NT2/D1 (cell line): Measurements from ENCODE around the gene LRSAM1.

Experiments used
- SUZ12 ChIP-seq: IDR thresholded peaks from 2 replicates; pipeline ENCODE4 v1.6.1; 2011; ENCODE audit not compliant: insufficient read length, insufficient read depth; ENCODE audit errors: extremely low read depth
- YY1 ChIP-seq: IDR thresholded peaks from 2 replicates; pipeline ENCODE4 v1.6.1; 2011; ENCODE audit not compliant: insufficient read length, insufficient read depth
- ZNF274 ChIP-seq: IDR thresholded peaks from 2 replicates; pipeline ENCODE4 v1.6.1; 2011; ENCODE audit warnings: mild to moderate bottlenecking, low read depth, low read length

- no peak for TF ChIP-seq YY1
- TF ChIP-seq ZNF274 = no peak
- no peak for TF ChIP-seq SUZ12
Measured at GRCh38 chr9:127519301-127520166, 68.2 kb downstream of the LRSAM1 start.
